Bronchial epithelial cell (primary cell): ENCODE results near the gene HOXB6. TPM values are rescaled to one million over a fixed set of nuclear protein-coding genes. Genes with fewer than 3 reads are reported as not detected.

ENCODE experiments used
- DNase-seq: peaks from one replicate; pipeline ENCODE4 v3.0.0-alpha.2; 2010; ENCODE audit warnings: low read depth
- FAIRE-seq: peaks from 2 replicates; lab custom pipeline; 2011; peaks lifted over from hg19 to GRCh38; lab: Jason Lieb, UNC
- H3K27me3 ChIP-seq: 2 replicates; pipeline ENCODE4 v1.5.1; 2011; ENCODE audit warnings: low read length; ENCODE audit not compliant: control insufficient read depth, insufficient read depth
- H3K36me3 ChIP-seq: 2 replicates; pipeline ENCODE4 v1.5.1; 2011; ENCODE audit warnings: low read length; ENCODE audit not compliant: control insufficient read depth, insufficient read depth
- H3K4me3 ChIP-seq: 2 replicates; pipeline ENCODE4 v1.5.1; 2011; ENCODE audit warnings: mild to moderate bottlenecking, low read depth, low read length, control low read depth
- total RNA-seq: library from RNA; depleted of rRNA; stranded (reverse); fragments of >200 nt; gene quantifications from 2 replicates; pipeline ENCODE4 v1.2.1, GENCODE V29; 2014
- TF ChIP-seq, protein P1 (sequence below): IDR thresholded peaks from 2 replicates; pipeline ENCODE4 v1.5.1; 2011; ENCODE audit warnings: mild to moderate bottlenecking, moderate library complexity, low read length, control low read depth, inconsistent platforms; ENCODE audit not compliant: insufficient read depth, severe bottlenecking

Gene HOXB6
- total RNA-seq, 1 donor from 2014 or later = not detected

DNA sequence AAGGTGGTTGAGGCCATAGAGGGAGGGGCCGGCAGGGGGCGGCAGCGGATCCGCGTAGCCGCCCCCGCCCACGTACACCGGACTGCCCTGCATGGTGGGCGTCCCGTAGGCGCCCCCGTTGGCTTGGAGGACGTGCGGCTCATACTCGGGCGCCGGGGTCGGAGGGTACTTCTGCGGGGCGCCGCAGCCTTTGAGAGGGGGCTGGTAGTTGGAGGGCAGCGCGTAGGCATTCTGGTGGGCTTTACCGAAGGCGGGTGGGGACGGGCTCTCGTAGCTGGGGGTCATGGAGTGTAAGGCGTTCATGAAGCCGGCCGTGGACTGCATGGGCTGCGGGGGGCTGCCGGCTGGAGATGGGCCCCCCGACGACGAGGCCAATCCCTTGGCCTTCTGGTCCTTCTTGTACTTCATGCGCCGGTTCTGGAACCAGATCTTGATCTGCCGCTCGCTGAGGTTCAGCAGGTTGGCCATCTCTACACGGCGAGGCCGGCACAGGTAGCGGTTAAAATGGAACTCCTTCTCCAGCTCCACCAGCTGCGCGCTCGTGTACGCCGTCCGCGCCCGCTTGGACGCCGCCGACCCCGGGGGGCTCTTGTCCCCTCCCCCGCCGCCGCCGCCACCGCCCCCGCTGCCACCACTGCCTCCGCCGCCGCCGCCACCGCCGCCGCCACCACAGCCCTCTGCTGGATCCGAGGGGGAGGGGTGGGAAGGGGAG lies 54.1 kb downstream of the HOXB6 start:
- DNase-seq (no peak), FAIRE-seq (no peak)
- TF ChIP-seq, protein P1, sequence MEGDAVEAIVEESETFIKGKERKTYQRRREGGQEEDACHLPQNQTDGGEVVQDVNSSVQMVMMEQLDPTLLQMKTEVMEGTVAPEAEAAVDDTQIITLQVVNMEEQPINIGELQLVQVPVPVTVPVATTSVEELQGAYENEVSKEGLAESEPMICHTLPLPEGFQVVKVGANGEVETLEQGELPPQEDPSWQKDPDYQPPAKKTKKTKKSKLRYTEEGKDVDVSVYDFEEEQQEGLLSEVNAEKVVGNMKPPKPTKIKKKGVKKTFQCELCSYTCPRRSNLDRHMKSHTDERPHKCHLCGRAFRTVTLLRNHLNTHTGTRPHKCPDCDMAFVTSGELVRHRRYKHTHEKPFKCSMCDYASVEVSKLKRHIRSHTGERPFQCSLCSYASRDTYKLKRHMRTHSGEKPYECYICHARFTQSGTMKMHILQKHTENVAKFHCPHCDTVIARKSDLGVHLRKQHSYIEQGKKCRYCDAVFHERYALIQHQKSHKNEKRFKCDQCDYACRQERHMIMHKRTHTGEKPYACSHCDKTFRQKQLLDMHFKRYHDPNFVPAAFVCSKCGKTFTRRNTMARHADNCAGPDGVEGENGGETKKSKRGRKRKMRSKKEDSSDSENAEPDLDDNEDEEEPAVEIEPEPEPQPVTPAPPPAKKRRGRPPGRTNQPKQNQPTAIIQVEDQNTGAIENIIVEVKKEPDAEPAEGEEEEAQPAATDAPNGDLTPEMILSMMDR = peak; percentile 17
- Histone ChIP-seq H3K27me3 (peaks cover 70% of the 10 kb centered on the region), H3K36me3 (no peaks in the 10 kb centered on the region), H3K4me3 (no peak overlapping the region)

DNA sequence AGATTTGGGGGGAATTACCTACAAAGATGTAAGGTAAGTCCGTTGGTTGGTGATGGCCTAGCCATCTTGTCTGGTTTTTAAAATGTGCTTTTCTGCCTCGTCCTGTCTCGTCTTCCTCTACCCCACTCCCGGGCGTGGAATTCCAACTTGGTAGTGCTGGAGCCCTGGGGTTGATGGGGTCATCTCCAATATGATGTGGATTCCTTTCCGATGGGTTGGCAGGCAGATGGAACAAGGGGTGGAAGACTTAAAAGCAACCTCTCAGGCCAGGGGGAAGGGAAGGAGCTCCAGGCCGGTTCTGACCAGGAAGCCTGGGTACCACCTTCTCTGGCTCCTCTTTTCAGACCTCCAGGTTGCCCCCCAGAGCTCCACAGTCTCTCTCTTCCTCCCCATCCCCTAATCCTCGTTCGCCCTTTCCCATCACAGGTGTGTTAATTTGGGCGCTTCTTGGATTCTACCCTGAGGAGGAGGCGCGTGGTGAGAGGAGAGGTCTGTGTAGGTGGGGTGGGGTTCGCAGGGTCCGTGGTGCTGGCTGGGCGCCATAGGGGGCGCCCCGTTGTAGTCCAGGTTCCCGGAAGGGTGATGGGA lies 54.8 kb downstream of the HOXB6 start:
- TF ChIP-seq, protein P1 = no peak
- FAIRE-seq = no peak
- H3K36me3 ChIP-seq = no peaks in the 10 kb centered on the region
- no peak overlapping the region for H3K4me3 ChIP-seq
- DNase-seq = no peak
- H3K27me3 ChIP-seq = peaks cover 75% of the 10 kb centered on the region

DNA sequence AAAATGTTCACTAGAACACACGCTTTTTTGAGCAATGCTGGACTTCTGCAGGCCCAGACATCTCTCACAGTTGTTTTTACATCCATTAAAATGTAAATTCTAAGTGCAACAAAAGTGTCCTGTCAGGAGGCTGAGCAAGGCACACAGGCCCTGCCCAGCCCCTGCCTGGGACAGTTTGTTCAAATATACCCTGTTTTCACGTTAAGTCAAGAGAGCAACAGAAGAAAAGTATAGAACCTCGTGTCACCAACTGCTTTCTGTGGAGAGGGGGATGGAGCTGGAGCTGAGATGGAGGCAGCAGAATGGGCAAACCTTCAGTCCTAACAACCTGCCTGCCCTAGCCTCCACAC lies 55.5 kb downstream of the HOXB6 start:
- DNase-seq (no peak), FAIRE-seq (no peak)
- Histone ChIP-seq H3K27me3 (peaks cover 73% of the 10 kb centered on the region), H3K36me3 (no peaks in the 10 kb centered on the region), H3K4me3 (no peak overlapping the region)
- TF ChIP-seq, protein P1 = no peak

DNA sequence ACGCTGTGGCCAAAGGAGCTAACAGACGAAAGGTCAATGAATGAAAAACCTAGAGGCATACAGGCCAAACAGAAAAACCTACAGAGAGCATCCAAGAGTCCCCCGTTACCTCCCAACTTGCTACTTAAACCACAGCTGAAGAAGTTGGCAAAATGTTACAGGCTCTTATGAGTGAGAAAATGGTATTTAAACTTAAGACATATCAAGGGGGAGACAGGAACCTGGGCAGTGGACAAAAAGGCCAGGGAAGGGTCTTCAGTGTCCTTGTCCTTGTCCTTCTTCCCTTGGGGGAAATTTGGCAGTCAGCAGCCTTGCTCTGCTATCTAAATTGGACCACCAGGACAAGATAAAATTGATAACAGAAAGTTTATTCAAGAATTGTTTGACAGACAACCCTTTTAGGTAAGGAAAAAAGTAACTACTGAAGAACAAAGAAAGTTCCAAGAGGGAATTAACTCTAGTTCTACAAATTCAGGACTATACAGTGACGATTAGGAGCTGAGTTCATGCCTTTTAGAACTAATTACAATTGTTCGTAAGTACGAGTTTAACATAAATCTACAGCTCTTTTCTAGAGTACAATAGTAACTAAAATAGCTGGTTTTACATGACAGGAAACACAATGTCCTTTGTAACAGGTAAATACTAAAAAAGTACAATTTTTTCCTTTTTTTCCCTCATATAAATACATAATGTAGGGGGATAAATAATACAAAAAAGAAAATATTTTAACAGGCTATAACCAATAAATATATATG lies 56.1 kb downstream of the HOXB6 start:
- Histone ChIP-seq H3K4me3 (no peak overlapping the region), H3K36me3 (no peaks in the 10 kb centered on the region), H3K27me3 (peaks cover 73% of the 10 kb centered on the region)
- TF ChIP-seq, protein P1 = no peak
- FAIRE-seq (no peak), DNase-seq (no peak)

DNA sequence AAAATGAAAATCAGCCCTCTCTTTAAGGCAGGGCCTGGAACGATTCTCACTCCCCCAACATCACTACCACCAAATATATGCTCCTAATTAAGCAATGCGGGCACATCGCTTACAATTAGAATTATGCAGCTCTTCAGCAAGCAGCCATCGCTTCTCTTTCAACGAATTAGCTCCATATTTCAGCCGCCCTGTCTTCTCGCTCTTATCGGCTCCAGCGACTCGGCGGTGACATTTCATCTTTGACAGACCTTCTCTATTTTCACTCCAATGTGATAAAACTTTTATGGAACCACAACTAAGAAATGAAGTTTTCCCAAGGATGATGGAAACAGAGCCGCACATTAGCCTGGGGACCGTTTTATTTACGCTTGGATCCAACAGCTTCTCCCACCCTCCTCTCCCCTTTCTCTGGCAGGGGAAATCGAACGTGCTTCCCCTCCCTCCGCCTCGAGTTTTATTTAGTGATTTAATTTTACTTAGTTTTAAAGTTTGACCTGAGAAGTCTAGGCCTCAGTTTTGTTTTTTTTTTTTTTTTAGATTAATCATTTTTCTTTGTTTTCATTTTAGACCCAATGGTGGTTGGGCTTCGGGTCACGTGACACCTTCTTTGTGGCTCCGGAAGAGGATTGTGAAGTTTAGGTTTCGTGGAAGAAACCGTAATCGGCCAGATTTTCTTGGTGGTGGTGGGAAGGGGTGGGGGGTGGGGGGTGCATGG lies 56.8 kb downstream of the HOXB6 start:
- TF ChIP-seq, protein P1 = no peak
- peaks cover 75% of the 10 kb centered on the region for H3K27me3 ChIP-seq
- DNase-seq = no peak

More for the DNA sequence above, 56.8 kb downstream of the HOXB6 start:
- FAIRE-seq = no peak
- Histone ChIP-seq H3K4me3 (no peak overlapping the region), H3K36me3 (no peaks in the 10 kb centered on the region)
